HEK293 (cell line): ENCODE results near the gene HYAL3.
A peak's percentile ranks its signal among the peaks of the same experiment; 100 is the strongest.

Source experiments
- CTCF ChIA-PET: fragments of 350-600 bp; formaldehyde crosslinking; extraction: SDS; loops from one replicate; lab custom pipeline; 2021; ENCODE audit warnings: antibody characterized with exemption; lab: Yijun Ruan, JAX
- POLR2A ChIA-PET: fragments of 300-600 bp; formaldehyde crosslinking; extraction: SDS; loops from one replicate; lab custom pipeline; 2020; ENCODE audit warnings: antibody characterized with exemption, inconsistent platforms; lab: Yijun Ruan, JAX
- H3K27ac ChIP-seq: fragments of 200-500 bp; sonication (Bioruptor generic); 2 replicates; pipeline ENCODE4 v1.5.1; 2014; ENCODE audit warnings: low read depth, low read length, control low read depth, inconsistent platforms; ENCODE audit errors: extremely low read depth
- H3K36me3 ChIP-seq, 2 experiments: fragments of 200-500 bp in 1 of 2; sonication (Bioruptor generic) in 1 of 2; 1 replicate in 1 of 2; 2 replicates in 1 of 2; pipeline ENCODE4 v1.5.1; 2014 to 2017; ENCODE audit warnings: inconsistent platforms in 2 of 2, low read length in 2 of 2; ENCODE audit not compliant: control insufficient read depth in 2 of 2, insufficient read depth in 1 of 2
- H3K4me1 ChIP-seq: fragments of 200-500 bp; sonication (Bioruptor generic); 2 replicates; pipeline ENCODE4 v1.5.1; 2014; ENCODE audit warnings: mild to moderate bottlenecking, low read length, inconsistent platforms; ENCODE audit not compliant: control insufficient read depth, insufficient read depth
- H3K4me3 ChIP-seq: 2 replicates; pipeline ENCODE4 v1.5.1; 2011; ENCODE audit warnings: low read depth, mild to moderate bottlenecking, control low read depth, low read length, moderate library complexity
- H3K9me3 ChIP-seq: fragments of 200-500 bp; sonication (Bioruptor generic); 2 replicates; pipeline ENCODE4 v1.5.1; 2014; ENCODE audit warnings: low read depth, low read length, inconsistent platforms; ENCODE audit not compliant: control insufficient read depth, insufficient read depth
- GLIS2 ChIP-seq: fragments of 450-650 bp; formaldehyde crosslinking; IDR thresholded peaks from 2 replicates; pipeline ENCODE4 v1.5.1; 2016; ENCODE audit warnings: missing biosample characterization, missing genetic modification characterization
- PATZ1 ChIP-seq: fragments of 450-650 bp; formaldehyde crosslinking; IDR thresholded peaks from 2 replicates; pipeline ENCODE4 v1.5.1; 2016; ENCODE audit warnings: missing biosample characterization, missing genetic modification characterization
- WT1 ChIP-seq: fragments of 450-650 bp; formaldehyde crosslinking; IDR thresholded peaks from 2 replicates; pipeline ENCODE4 v1.5.1; 2016; ENCODE audit warnings: missing biosample characterization, missing genetic modification characterization
- ZBTB20 ChIP-seq: fragments of 450-650 bp; formaldehyde crosslinking; IDR thresholded peaks from 2 replicates; pipeline ENCODE4 v1.5.1; 2016; ENCODE audit warnings: missing biosample characterization, missing genetic modification characterization
- ZFHX2 ChIP-seq: fragments of 450-650 bp; formaldehyde crosslinking; conservative IDR thresholded peaks from 2 replicates; pipeline ENCODE4 v1.5.1; 2016; ENCODE audit warnings: missing biosample characterization, missing genetic modification characterization
- ZIC2 ChIP-seq: fragments of 450-650 bp; formaldehyde crosslinking; IDR thresholded peaks from 2 replicates; pipeline ENCODE4 v1.5.1; 2016; ENCODE audit warnings: missing biosample characterization, missing genetic modification characterization
- ZNF10 ChIP-seq: fragments of 450-650 bp; formaldehyde crosslinking; IDR thresholded peaks from 2 replicates; pipeline ENCODE4 v1.5.1; 2017; ENCODE audit warnings: missing biosample characterization, missing genetic modification characterization
- ZNF138 ChIP-seq: fragments of 450-650 bp; formaldehyde crosslinking; IDR thresholded peaks from 2 replicates; pipeline ENCODE4 v1.5.1; 2016; ENCODE audit warnings: missing biosample characterization, missing genetic modification characterization, borderline replicate concordance
- ZNF26 ChIP-seq: fragments of 450-650 bp; formaldehyde crosslinking; IDR thresholded peaks from 2 replicates; pipeline ENCODE4 v1.5.1; 2016; ENCODE audit warnings: missing biosample characterization, missing genetic modification characterization
- ZNF292 ChIP-seq: fragments of 450-650 bp; formaldehyde crosslinking; IDR thresholded peaks from 2 replicates; pipeline ENCODE4 v1.5.1; 2016; ENCODE audit warnings: low read depth, missing biosample characterization, missing genetic modification characterization, borderline replicate concordance
- ZNF416 ChIP-seq: fragments of 450-650 bp; formaldehyde crosslinking; IDR thresholded peaks from 2 replicates; pipeline ENCODE4 v1.5.1; 2016; ENCODE audit warnings: missing biosample characterization, missing genetic modification characterization
- ZNF624 ChIP-seq: fragments of 450-650 bp; formaldehyde crosslinking; IDR thresholded peaks from 2 replicates; pipeline ENCODE4 v1.5.1; 2017; ENCODE audit warnings: missing biosample characterization, missing genetic modification characterization
- ZNF626 ChIP-seq: fragments of 450-650 bp; sonication (Bioruptor Pico); formaldehyde crosslinking; IDR thresholded peaks from 2 replicates; pipeline ENCODE4 v1.5.1; 2018; ENCODE audit warnings: missing biosample characterization, missing genetic modification characterization, inconsistent platforms

Gene HYAL3

DNA sequence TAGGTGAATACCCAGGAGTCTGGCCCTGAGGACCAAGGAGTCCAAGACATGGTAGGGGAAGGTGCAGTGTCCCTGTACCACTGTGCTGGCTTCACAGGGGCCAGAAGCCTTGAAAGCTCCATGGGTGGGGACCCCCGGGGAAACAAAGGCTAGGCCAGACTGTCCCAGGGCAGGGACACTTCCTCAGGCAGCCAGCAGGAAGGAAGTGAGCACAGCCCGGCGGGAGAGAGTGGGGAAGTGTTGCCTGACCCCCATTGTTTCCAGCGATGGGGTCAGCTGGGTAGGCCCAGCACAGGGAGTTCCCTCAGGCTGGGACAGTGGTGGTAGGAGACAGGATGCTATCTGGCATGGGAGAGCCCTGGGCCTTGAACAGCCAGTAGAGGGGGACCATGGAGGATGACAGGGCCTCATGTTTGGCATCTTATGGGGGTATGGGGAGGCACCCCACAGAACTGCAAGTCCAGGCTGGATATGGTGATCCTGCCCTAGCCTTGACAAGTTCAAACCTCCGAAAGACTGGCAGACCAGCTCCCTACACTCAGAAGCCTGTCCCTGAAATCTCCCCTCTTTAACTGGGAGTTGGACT is 24.5 kb upstream of the HYAL3 start:
- CTCF ChIA-PET, result interaction anchor here (0.6 to 3.0 kb wide), 13 partner anchors 10 to 129 kb away, joined by 3 to 21 read pairs (median 5); partner anchors contain the start of genes HYAL3, LSMEM2 and NAA80
- peaks cover 3 to 50% of the 10 kb centered on the region in 2 experiments; a peak in 2 of 3 replicates for H3K36me3 ChIP-seq

GRCh38 chr3:50323092-50323600 is 23.9 kb upstream of the HYAL3 start:
- Histone ChIP-seq H3K9me3 (no peaks in the 10 kb centered on the region), H3K36me3 (peaks cover 3 to 55% of the 10 kb centered on the region in 2 experiments; a peak in 2 of 3 replicates), H3K27ac (no peak overlapping the region), H3K4me3 (no peak overlapping the region), H3K4me1 (no peaks in the 10 kb centered on the region)
- TF ChIP-seq ZNF10 (tag by site-specific recombination), result no peak
- no peak for TF ChIP-seq ZNF26 (tag by site-specific recombination)
- no peak for TF ChIP-seq ZNF416 (tag by site-specific recombination)
- peak; percentile 88 for TF ChIP-seq ZBTB20 (tag by site-specific recombination)
- TF ChIP-seq ZNF138 (tag by site-specific recombination), result no peak
- TF ChIP-seq PATZ1 (tag by site-specific recombination), result no peak
- TF ChIP-seq ZNF624 (tag by site-specific recombination), result no peak
- TF ChIP-seq WT1 (tag by site-specific recombination), result no peak
- POLR2A ChIA-PET, result interaction anchor here (2.5 to 3.2 kb wide), 3 partner anchors 14 to 27 kb away, joined by 7 to 17 read pairs (median 12); partner anchors contain the start of genes HYAL3 and NAA80
- CTCF ChIA-PET, result interaction anchor here (0.6 to 3.0 kb wide), 6 partner anchors 11 to 1107 kb away, joined by 3 to 21 read pairs (median 4); partner anchors contain the start of genes HYAL3 and NAA80

More for the DNA sequence above, 24.5 kb upstream of the HYAL3 start:
- POLR2A ChIA-PET, result interaction anchor here (0.9 to 2.8 kb wide), 5 partner anchors 14 to 129 kb away, joined by 3 to 12 read pairs (median 5); partner anchors contain the start of genes HYAL3 and NAA80
- TF ChIP-seq ZIC2 (tag by site-specific recombination), result 0 out of 2 replicates have a peak, but pooled peaks have one; percentile 38
- TF ChIP-seq ZNF292 (tag by site-specific recombination), result no peak
- TF ChIP-seq GLIS2 (tag by site-specific recombination), result peak; percentile 35; the same call in 1 of the 2 replicates
- TF ChIP-seq, all 188 proteins: peak for 2
- Histone ChIP-seq H3K4me1 (no peaks in the 10 kb centered on the region), H3K27ac (no peak overlapping the region), H3K9me3 (no peaks in the 10 kb centered on the region), H3K4me3 (no peak overlapping the region)

GRCh38 chr3:50322386-50323091 is 23.3 kb upstream of the HYAL3 start, which contains the start of gene HYAL2:
HYAL2 (minus strand) TSS chr3:50322745; CDS start chr3:50320489, 2,256 bp downstream.
- ChIA-PET POLR2A (interaction anchor here (2.5 to 3.2 kb wide), 3 partner anchors 15 to 27 kb away, joined by 7 to 17 read pairs (median 12); partner anchors contain the start of genes HYAL3 and NAA80), CTCF (interaction anchor here (0.5 to 3.0 kb wide), 8 partner anchors 11 to 1200 kb away, joined by 3 to 21 read pairs (median 4); partner anchors contain the start of genes HYAL3 and NAA80)
- TF ChIP-seq ZFHX2 (tag by site-specific recombination) (peak; percentile 15; the same call in 1 of the 2 replicates), ZNF626 (no peak)
- TF ChIP-seq, all 188 proteins: peak for 1
- Histone ChIP-seq H3K36me3 (peaks cover 3 to 59% of the 10 kb centered on the region in 2 experiments; a peak in 2 of 3 replicates), H3K27ac (peak within 1 kb of the TSS; percentile 95), H3K4me1 (no peaks in the 10 kb centered on the region), H3K4me3 (peak within 1 kb of the TSS; percentile 62), H3K9me3 (no peaks in the 10 kb centered on the region)
